GM12878 (cell line): ENCODE measurements around the gene ZNF506. TPM values are rescaled to one million over a fixed set of nuclear protein-coding genes. Genes with fewer than 3 reads are reported as not detected.

ENCODE experiments used
- ATAC-seq: fragments of 200-7000 bp; cut with Tn5 transposase; 3 replicates; pipeline ENCODE4 v1.9.1; 2020; ENCODE audit warnings: mild to moderate bottlenecking, moderate library complexity
- BruUV-seq: library from RNA; stranded (reverse); fragments of 400-500 nt; replicated peaks from 2 replicates; lab custom pipeline; 2021; lab: Mats Ljungman, UMichigan
- CTCF ChIA-PET: fragments of 300-600 bp; sonication (Branson Sonifier 250); formaldehyde crosslinking; extraction: SDS; loops from one replicate; lab custom pipeline; 2021; ENCODE audit warnings: inconsistent platforms; lab: Yijun Ruan, JAX
- POLR2A ChIA-PET: fragments of 350-600 bp; formaldehyde crosslinking; extraction: SDS; loops from one replicate; lab custom pipeline; 2021; ENCODE audit warnings: inconsistent platforms; lab: Charles Lee
- RAD21 ChIA-PET: fragments of 300-600 bp; sonication (Branson Sonifier 250); formaldehyde crosslinking; loops from one replicate; lab custom pipeline; 2023; ENCODE audit warnings: antibody characterized with exemption; ENCODE audit not compliant: unreplicated experiment; lab: Charles Lee
- SMC1A ChIA-PET: fragments of 300-600 bp; sonication (Branson Sonifier 250); formaldehyde crosslinking; loops from one replicate; lab custom pipeline; 2023; ENCODE audit not compliant: unreplicated experiment, uncharacterized antibody; lab: Charles Lee
- DNase-seq: peaks from one replicate; pipeline ENCODE4 v3.0.0-alpha.2; 2011; ENCODE audit warnings: low read depth, low spot score
- FAIRE-seq: peaks from 3 replicates; lab custom pipeline; 2011; peaks lifted over from hg19 to GRCh38; lab: Jason Lieb, UNC
- H2AFZ ChIP-seq: 2 replicates; pipeline ENCODE4 v1.6.0; 2011; ENCODE audit warnings: low read depth, low read length, control low read depth; ENCODE audit not compliant: control insufficient read depth
- H3K27ac ChIP-seq: 2 replicates; pipeline ENCODE4 v1.5.1; 2011; ENCODE audit warnings: control low read depth; ENCODE audit not compliant: control insufficient read depth, insufficient read depth
- H3K27me3 ChIP-seq, 2 experiments: replicated peaks in 1 of 2; 2 replicates each; pipeline versions ENCODE4 v1.6.0 to v1.6.1; 2011; ENCODE audit warnings: low read length in 1 of 2; ENCODE audit not compliant: control insufficient read depth in 2 of 2, insufficient read depth in 2 of 2
- H3K36me3 ChIP-seq, 2 experiments: 2 replicates each; pipeline ENCODE4 v1.5.1; 2011; ENCODE audit warnings: low read length in 1 of 2; ENCODE audit not compliant: control insufficient read depth in 2 of 2, insufficient read depth in 2 of 2
- H3K4me1 ChIP-seq: 2 replicates; pipeline ENCODE4 v1.6.1; 2011; ENCODE audit warnings: mild to moderate bottlenecking, low read length, moderate library complexity, mixed read lengths; ENCODE audit not compliant: control insufficient read depth, insufficient read depth
- H3K4me2 ChIP-seq: 2 replicates; pipeline ENCODE4 v1.6.0; 2011; ENCODE audit warnings: control low read depth; ENCODE audit not compliant: control insufficient read depth, insufficient read depth
- H3K4me3 ChIP-seq: fragments of 200-600 bp; sonication (generic); 2 replicates; pipeline ENCODE4 v1.5.1; 2016
- H3K79me2 ChIP-seq: 2 replicates; pipeline ENCODE4 v1.6.0; 2011; ENCODE audit warnings: low read length; ENCODE audit not compliant: control insufficient read depth, insufficient read depth
- H3K9ac ChIP-seq: 2 replicates; pipeline ENCODE4 v1.8.0; 2011; ENCODE audit warnings: low read length, control low read depth, mixed read lengths; ENCODE audit not compliant: control insufficient read depth, insufficient read depth
- H3K9me3 ChIP-seq: replicated peaks from 3 replicates; pipeline ENCODE4 v1.5.1; 2011; ENCODE audit warnings: mild to moderate bottlenecking, low read length; ENCODE audit not compliant: control insufficient read depth, insufficient read depth
- H4K20me1 ChIP-seq: 2 replicates; pipeline ENCODE4 v1.6.0; 2011; ENCODE audit not compliant: control insufficient read depth, insufficient read depth
- GABPA ChIP-seq: IDR thresholded peaks from 2 replicates; pipeline ENCODE4 v1.6.1; 2014; ENCODE audit warnings: antibody characterized with exemption, low read depth, mild to moderate bottlenecking, inconsistent platforms
- WGBS: methylation state at CpG from one replicate; pipeline ENCODE4 v1.1.6; 2016; ENCODE audit warnings: low lambda C conversion rate; ENCODE audit not compliant: insufficient replicate concordance, insufficient coverage; ENCODE audit errors: missing lambda C conversion rate; 5-methylcytosine and 5-hydroxymethylcytosine counted together
- in situ Hi-C: fragments of 300-500 bp; cut with MboI; formaldehyde crosslinking; loops from 9 replicates; pipeline ENCODE4 v1.14.3; 2018; ENCODE audit warnings: mixed read lengths
- intact Hi-C: fragments of 100-400 bp; cut with micrococcal nuclease; formaldehyde crosslinking; loops from one replicate; pipeline ENCODE4 v1.14.2; 2022; ENCODE audit not compliant: unreplicated experiment
- polyA plus RNA-seq, 11 experiments: library from polyadenylated mRNA; depleted of rRNA in 4 of 11; unstranded in 6 of 11; stranded (reverse) in 5 of 11; fragments of >200 nt; fragmentation: Nextera tagmentation in 4 of 11; fragmentation: Illumina TruSeq in 1 of 11; extraction: Ambion mirVana in 4 of 11; extraction: Trizol in 1 of 11; gene quantifications; 1 replicate in 1 of 11; 2 replicates in 10 of 11; pipeline versions ENCODE4 v1.2.1 to v1.2.3, GENCODE V29; 2011 to 2016; ENCODE audit warnings: inconsistent platforms in 2 of 11, missing spikeins in 2 of 11, low read depth in 1 of 11
- total RNA-seq, 4 experiments: library from RNA; depleted of rRNA in 3 of 4; stranded (reverse); fragments of >200 nt in 3 of 4; fragmentation: Illumina TruSeq in 1 of 4; extraction: Trizol in 1 of 4; gene quantifications; 2 replicates each; pipeline versions ENCODE4 v1.2.1 to v1.2.3, GENCODE V29; 2013 to 2021
- TF ChIP-seq, protein P1 (sequence below): IDR thresholded peaks from 2 replicates; pipeline ENCODE4 v1.6.1; 2012; ENCODE audit warnings: mild to moderate bottlenecking, low read depth, low read length
- TF ChIP-seq, protein P2 (sequence below): fragments of 450-650 bp; IDR thresholded peaks from 2 replicates; pipeline ENCODE4 v1.6.1; 2016; ENCODE audit warnings: mild to moderate bottlenecking
- TF ChIP-seq, protein P3 (sequence below): fragments of 450-650 bp; formaldehyde crosslinking; IDR thresholded peaks from 2 replicates; pipeline ENCODE4 v1.4.0; 2020; ENCODE audit warnings: mild to moderate bottlenecking, moderate library complexity

ZNF506 gene
- total and polyA plus RNA-seq, 10 of the 15 experiments (the other 5 are each of a cell fraction or from before 2014, with no cell fraction given): 3.5 to 12.0 (median 7.9) TPM

DNA sequence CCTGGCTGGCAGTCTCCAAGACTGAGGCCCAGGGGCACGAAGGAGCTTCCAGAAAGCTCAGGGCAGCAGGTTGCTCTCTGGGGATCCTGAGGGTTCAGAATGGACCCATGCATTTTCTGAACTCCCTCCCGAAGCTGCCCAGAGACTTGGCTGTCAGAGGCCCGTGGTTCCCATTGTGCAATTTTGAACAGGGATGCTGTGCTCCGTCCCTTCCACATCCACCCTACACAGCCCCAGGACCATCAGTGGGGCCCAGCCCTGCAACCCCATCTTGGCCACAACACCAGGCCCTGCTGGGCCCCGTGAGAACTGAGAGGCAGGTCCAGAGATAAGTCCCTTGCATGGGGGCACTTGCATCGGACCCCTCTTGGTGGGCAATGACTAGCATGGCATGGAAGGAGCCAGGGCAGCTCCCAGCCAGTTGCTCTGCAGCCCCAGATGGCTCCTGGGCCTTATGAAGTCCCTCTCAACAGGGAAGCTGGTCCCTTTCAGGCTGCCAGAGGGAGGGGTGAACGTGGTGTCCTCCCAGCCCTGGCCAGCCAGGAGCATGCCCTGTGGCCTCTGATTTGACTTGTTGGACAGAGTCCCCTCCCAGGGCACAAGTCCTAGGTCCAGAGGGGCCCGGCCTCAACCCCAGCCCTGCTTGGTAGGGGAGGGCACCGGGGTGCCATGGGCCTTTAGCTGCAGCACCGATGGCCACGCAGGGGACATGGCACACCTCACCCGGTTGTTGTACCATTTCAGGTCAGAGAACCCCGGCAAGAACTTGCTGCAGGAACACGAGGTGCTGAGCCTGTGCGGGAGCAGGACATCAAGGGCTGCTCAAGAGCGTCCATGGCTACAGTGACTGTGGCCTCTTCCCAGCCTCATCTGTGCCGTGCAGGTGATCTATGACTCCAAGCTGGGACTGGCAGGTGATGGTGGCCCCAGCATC is 71.4 kb downstream of the ZNF506 start:
- no peak overlapping the region for H2AFZ ChIP-seq
- H3K79me2 ChIP-seq: no peaks in the 10 kb centered on the region
- 35% methylated on average over 17 of the region's 17 CpGs for WGBS
- DNase-seq: no peak
- H3K27ac ChIP-seq: no peak overlapping the region
- ChIA-PET POLR2A (no interaction called here), RAD21 (no interaction called here)
- TF ChIP-seq, protein P1, sequence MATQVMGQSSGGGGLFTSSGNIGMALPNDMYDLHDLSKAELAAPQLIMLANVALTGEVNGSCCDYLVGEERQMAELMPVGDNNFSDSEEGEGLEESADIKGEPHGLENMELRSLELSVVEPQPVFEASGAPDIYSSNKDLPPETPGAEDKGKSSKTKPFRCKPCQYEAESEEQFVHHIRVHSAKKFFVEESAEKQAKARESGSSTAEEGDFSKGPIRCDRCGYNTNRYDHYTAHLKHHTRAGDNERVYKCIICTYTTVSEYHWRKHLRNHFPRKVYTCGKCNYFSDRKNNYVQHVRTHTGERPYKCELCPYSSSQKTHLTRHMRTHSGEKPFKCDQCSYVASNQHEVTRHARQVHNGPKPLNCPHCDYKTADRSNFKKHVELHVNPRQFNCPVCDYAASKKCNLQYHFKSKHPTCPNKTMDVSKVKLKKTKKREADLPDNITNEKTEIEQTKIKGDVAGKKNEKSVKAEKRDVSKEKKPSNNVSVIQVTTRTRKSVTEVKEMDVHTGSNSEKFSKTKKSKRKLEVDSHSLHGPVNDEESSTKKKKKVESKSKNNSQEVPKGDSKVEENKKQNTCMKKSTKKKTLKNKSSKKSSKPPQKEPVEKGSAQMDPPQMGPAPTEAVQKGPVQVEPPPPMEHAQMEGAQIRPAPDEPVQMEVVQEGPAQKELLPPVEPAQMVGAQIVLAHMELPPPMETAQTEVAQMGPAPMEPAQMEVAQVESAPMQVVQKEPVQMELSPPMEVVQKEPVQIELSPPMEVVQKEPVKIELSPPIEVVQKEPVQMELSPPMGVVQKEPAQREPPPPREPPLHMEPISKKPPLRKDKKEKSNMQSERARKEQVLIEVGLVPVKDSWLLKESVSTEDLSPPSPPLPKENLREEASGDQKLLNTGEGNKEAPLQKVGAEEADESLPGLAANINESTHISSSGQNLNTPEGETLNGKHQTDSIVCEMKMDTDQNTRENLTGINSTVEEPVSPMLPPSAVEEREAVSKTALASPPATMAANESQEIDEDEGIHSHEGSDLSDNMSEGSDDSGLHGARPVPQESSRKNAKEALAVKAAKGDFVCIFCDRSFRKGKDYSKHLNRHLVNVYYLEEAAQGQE: no peak
- TF ChIP-seq GABPA: no peak
- TF ChIP-seq, protein P2, sequence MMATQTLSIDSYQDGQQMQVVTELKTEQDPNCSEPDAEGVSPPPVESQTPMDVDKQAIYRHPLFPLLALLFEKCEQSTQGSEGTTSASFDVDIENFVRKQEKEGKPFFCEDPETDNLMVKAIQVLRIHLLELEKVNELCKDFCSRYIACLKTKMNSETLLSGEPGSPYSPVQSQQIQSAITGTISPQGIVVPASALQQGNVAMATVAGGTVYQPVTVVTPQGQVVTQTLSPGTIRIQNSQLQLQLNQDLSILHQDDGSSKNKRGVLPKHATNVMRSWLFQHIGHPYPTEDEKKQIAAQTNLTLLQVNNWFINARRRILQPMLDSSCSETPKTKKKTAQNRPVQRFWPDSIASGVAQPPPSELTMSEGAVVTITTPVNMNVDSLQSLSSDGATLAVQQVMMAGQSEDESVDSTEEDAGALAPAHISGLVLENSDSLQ: no peak
- TF ChIP-seq, protein P3, sequence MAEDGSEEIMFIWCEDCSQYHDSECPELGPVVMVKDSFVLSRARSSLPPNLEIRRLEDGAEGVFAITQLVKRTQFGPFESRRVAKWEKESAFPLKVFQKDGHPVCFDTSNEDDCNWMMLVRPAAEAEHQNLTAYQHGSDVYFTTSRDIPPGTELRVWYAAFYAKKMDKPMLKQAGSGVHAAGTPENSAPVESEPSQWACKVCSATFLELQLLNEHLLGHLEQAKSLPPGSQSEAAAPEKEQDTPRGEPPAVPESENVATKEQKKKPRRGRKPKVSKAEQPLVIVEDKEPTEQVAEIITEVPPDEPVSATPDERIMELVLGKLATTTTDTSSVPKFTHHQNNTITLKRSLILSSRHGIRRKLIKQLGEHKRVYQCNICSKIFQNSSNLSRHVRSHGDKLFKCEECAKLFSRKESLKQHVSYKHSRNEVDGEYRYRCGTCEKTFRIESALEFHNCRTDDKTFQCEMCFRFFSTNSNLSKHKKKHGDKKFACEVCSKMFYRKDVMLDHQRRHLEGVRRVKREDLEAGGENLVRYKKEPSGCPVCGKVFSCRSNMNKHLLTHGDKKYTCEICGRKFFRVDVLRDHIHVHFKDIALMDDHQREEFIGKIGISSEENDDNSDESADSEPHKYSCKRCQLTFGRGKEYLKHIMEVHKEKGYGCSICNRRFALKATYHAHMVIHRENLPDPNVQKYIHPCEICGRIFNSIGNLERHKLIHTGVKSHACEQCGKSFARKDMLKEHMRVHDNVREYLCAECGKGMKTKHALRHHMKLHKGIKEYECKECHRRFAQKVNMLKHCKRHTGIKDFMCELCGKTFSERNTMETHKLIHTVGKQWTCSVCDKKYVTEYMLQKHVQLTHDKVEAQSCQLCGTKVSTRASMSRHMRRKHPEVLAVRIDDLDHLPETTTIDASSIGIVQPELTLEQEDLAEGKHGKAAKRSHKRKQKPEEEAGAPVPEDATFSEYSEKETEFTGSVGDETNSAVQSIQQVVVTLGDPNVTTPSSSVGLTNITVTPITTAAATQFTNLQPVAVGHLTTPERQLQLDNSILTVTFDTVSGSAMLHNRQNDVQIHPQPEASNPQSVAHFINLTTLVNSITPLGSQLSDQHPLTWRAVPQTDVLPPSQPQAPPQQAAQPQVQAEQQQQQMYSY (CRISPR knock-in tag): no peak
- TF ChIP-seq, all 136 proteins: peak for 0
- FAIRE-seq (no peak), ATAC-seq (no peak)
- ChIA-PET SMC1A (no interaction called here), CTCF (no interaction called here)
- peaks cover 3% of the 10 kb centered on the region; the same call in 1 of the 3 replicates for H3K9me3 ChIP-seq
- in situ Hi-C loops: no loop called here
- H3K4me3 ChIP-seq: no peak overlapping the region
- BruUV-seq: no TSS peak
- H3K4me2 ChIP-seq: no peak overlapping the region
- intact Hi-C loops: no loop called here
- H3K36me3 ChIP-seq: no peaks in the 10 kb centered on the region
- no peaks in the 10 kb centered on the region for H3K27me3 ChIP-seq
- no peaks in the 10 kb centered on the region for H4K20me1 ChIP-seq
- no peak overlapping the region for H3K9ac ChIP-seq
- H3K4me1 ChIP-seq: no peaks in the 10 kb centered on the region
